HepG2 (cell line): Measurements from ENCODE around the gene B4GALT5. TPM values are rescaled to one million over a fixed set of nuclear protein-coding genes. Genes with fewer than 3 reads are reported as not detected.

Source experiments
- ATAC-seq: fragments of 200-7000 bp; cut with Tn5 transposase; 3 replicates; pipeline ENCODE4 v1.9.1; 2020; ENCODE audit warnings: mild to moderate bottlenecking, moderate library complexity
- BruUV-seq: library from RNA; stranded (reverse); fragments of 400-500 nt; replicated peaks from 2 replicates; lab custom pipeline; 2021; lab: Mats Ljungman, UMichigan
- CTCF ChIA-PET: fragments of 300-600 bp; formaldehyde crosslinking; extraction: SDS; loops from one replicate; lab custom pipeline; 2021; ENCODE audit warnings: low total read pairs, inconsistent platforms, low intra/inter-chr PET ratio; lab: Yijun Ruan, JAX
- POLR2A ChIA-PET: fragments of 350-600 bp; sonication (Branson Sonifier 250); formaldehyde crosslinking; loops from one replicate; lab custom pipeline; 2020; ENCODE audit warnings: antibody characterized with exemption, inconsistent platforms; lab: Yijun Ruan, JAX
- DNase-seq: peaks from one replicate; pipeline ENCODE4 v3.0.0-alpha.2; 2015; ENCODE audit warnings: low spot score
- FAIRE-seq: peaks from 3 replicates; lab custom pipeline; 2011; peaks lifted over from hg19 to GRCh38; lab: Jason Lieb, UNC
- H2AFZ ChIP-seq: one replicate; pipeline ENCODE4 v1.6.1; 2011; ENCODE audit warnings: low read length, inconsistent platforms
- H3K27ac ChIP-seq: fragments of 300-600 bp; 3 replicates; pipeline ENCODE4 v1.8.0; 2011; ENCODE audit warnings: mixed run types, mild to moderate bottlenecking, mixed read lengths, low read length, inconsistent platforms; ENCODE audit not compliant: insufficient read depth; ENCODE audit errors: extremely low read length
- H3K27me3 ChIP-seq, 2 experiments: fragments of 200-600 bp in 1 of 2; 2 replicates in 1 of 2; 3 replicates in 1 of 2; pipeline versions ENCODE4 v1.6.0 to v1.8.0; 2011; ENCODE audit warnings: low read length in 2 of 2, mild to moderate bottlenecking in 2 of 2, moderate library complexity in 2 of 2, inconsistent platforms in 1 of 2; ENCODE audit not compliant: insufficient read depth in 2 of 2, control insufficient read depth in 1 of 2
- H3K36me3 ChIP-seq, 2 experiments: fragments of 200-600 bp in 1 of 2; replicated peaks in 1 of 2; 2 replicates in 1 of 2; 3 replicates in 1 of 2; pipeline versions ENCODE4 v1.5.1 to v1.8.0; 2011; ENCODE audit warnings: low read length in 2 of 2, inconsistent platforms in 1 of 2; ENCODE audit not compliant: insufficient read depth in 2 of 2, control insufficient read depth in 1 of 2
- H3K4me1 ChIP-seq: 2 replicates; pipeline ENCODE4 v1.5.1; 2012; ENCODE audit warnings: low read length, inconsistent platforms; ENCODE audit not compliant: insufficient read depth
- H3K4me2 ChIP-seq: 2 replicates; pipeline ENCODE4 v1.6.0; 2011; ENCODE audit warnings: low read depth, low read length, inconsistent platforms
- H3K4me3 ChIP-seq, 3 experiments: fragments of 200-600 bp in 1 of 3; sonication (generic), shearing (Covaris generic) in 1 of 3; replicated peaks in 1 of 3; 2 replicates each; pipeline ENCODE4 v1.5.1; 2011 to 2016; ENCODE audit warnings: low read length in 3 of 3, inconsistent platforms in 2 of 3, low read depth in 2 of 3, mild to moderate bottlenecking in 2 of 3, control low read depth in 1 of 3, mixed read lengths in 1 of 3; ENCODE audit not compliant: insufficient read depth in 1 of 3
- H3K79me2 ChIP-seq: one replicate; pipeline ENCODE4 v1.6.1; 2011; ENCODE audit warnings: low read length, inconsistent platforms; ENCODE audit not compliant: insufficient read depth
- H3K9ac ChIP-seq: 2 replicates; pipeline ENCODE4 v1.6.0; 2011; ENCODE audit warnings: mild to moderate bottlenecking, low read depth, low read length, inconsistent platforms; ENCODE audit not compliant: insufficient read depth
- H3K9me3 ChIP-seq: 2 replicates; pipeline ENCODE4 v1.5.1; 2012; ENCODE audit warnings: mild to moderate bottlenecking, low read length
- H4K20me1 ChIP-seq: 2 replicates; pipeline ENCODE4 v1.6.0; 2011; ENCODE audit warnings: inconsistent platforms, mild to moderate bottlenecking, low read length, moderate library complexity; ENCODE audit not compliant: insufficient read depth
- ARNT ChIP-seq: fragments of 450-650 bp; IDR thresholded peaks from 2 replicates; pipeline ENCODE4 v1.6.1; 2017
- CREB1 ChIP-seq, 2 experiments: fragments of 450-650 bp in 1 of 2; IDR thresholded peaks; 2 replicates each; pipeline ENCODE4 v1.6.1; 2016 to 2017; ENCODE audit warnings: control low read depth in 1 of 2, mild to moderate bottlenecking in 1 of 2, missing compliant biosample characterization in 1 of 2, missing genetic modification characterization in 1 of 2
- DMAP1 ChIP-seq: IDR thresholded peaks from 2 replicates; pipeline ENCODE4 v1.6.1; 2016
- JUN ChIP-seq: sonication (generic); formaldehyde crosslinking; IDR thresholded peaks from 2 replicates; pipeline ENCODE4 v1.4.0; 2020; ENCODE audit warnings: mild to moderate bottlenecking, missing genetic modification reagents
- NFATC3 ChIP-seq: sonication (generic); formaldehyde crosslinking; IDR thresholded peaks from 2 replicates; pipeline ENCODE4 v1.5.1; 2020; ENCODE audit warnings: mild to moderate bottlenecking, missing genetic modification reagents
- NFE2L2 ChIP-seq: fragments of 150-350 bp; IDR thresholded peaks from 2 replicates; pipeline ENCODE4 v1.6.1; 2014; ENCODE audit warnings: low read length
- POLR2AphosphoS5 ChIP-seq: IDR thresholded peaks from 2 replicates; pipeline ENCODE4 v1.6.1; 2012; ENCODE audit warnings: low read depth, low read length
- SCMH1 ChIP-seq: sonication (generic); formaldehyde crosslinking; IDR thresholded peaks from 2 replicates; pipeline ENCODE4 v1.9.0; 2021; ENCODE audit warnings: missing genetic modification reagents, mild to moderate bottlenecking, borderline replicate concordance
- SP5 ChIP-seq: IDR thresholded peaks from 2 replicates; pipeline ENCODE4 v1.6.1; 2016; ENCODE audit warnings: low read depth, borderline replicate concordance
- SRF ChIP-seq: IDR thresholded peaks from 2 replicates; pipeline ENCODE4 v1.6.1; 2011; ENCODE audit warnings: mild to moderate bottlenecking, low read depth, low read length, moderate library complexity
- THAP11 ChIP-seq: IDR thresholded peaks from 2 replicates; pipeline ENCODE4 v1.6.1; 2016; ENCODE audit warnings: missing biosample characterization, missing genetic modification reagents
- ZNF121 ChIP-seq: sonication (generic); formaldehyde crosslinking; IDR thresholded peaks from 2 replicates; pipeline ENCODE4 v1.5.0; 2020; ENCODE audit warnings: mild to moderate bottlenecking, missing genetic modification reagents
- ZNF235 ChIP-seq: sonication (generic); formaldehyde crosslinking; IDR thresholded peaks from 2 replicates; pipeline ENCODE4 v1.8.1; 2023; ENCODE audit warnings: mild to moderate bottlenecking, missing genetic modification reagents, borderline replicate concordance
- ZNF569 ChIP-seq: sonication (generic); formaldehyde crosslinking; IDR thresholded peaks from 2 replicates; pipeline ENCODE4 v1.5.0; 2020; ENCODE audit warnings: mild to moderate bottlenecking, missing genetic modification reagents, moderate library complexity, borderline replicate concordance
- WGBS: methylation state at CpG from one replicate; pipeline ENCODE4 v1.1.6; 2017; ENCODE audit warnings: low lambda C conversion rate; 5-methylcytosine and 5-hydroxymethylcytosine counted together
- in situ Hi-C: cut with HindIII; loops from 2 replicates; pipeline ENCODE4 v1.10.0; 2017; ENCODE audit warnings: low pct_unique_long_range_greater_than_20kb; ENCODE audit not compliant: extremely low pct_ligation_motif_present
- intact Hi-C: fragments of 100-400 bp; cut with micrococcal nuclease; formaldehyde crosslinking; loops from one replicate; pipeline ENCODE4 v1.10.0; 2022; ENCODE audit not compliant: unreplicated experiment
- polyA plus RNA-seq, 8 experiments: library from polyadenylated mRNA; depleted of rRNA in 3 of 8; stranded (reverse) in 7 of 8; unstranded in 1 of 8; fragments of >200 nt; fragmentation: Illumina TruSeq in 4 of 8; extraction: Trizol in 4 of 8; gene quantifications; 2 replicates each; pipeline versions ENCODE4 v1.2.1 to v1.2.3, GENCODE V29; 2011 to 2016; ENCODE audit warnings: low read depth in 4 of 8, missing spikeins in 1 of 8, mixed read lengths in 1 of 8; ENCODE audit not compliant: insufficient read depth in 1 of 8
- total RNA-seq, 5 experiments: library from RNA; depleted of rRNA; stranded (reverse); fragments of >200 nt; fragmentation: Illumina TruSeq; extraction: Trizol; gene quantifications; 2 replicates each; pipeline ENCODE4 v1.2.3, GENCODE V29; 2016; ENCODE audit warnings: low read depth in 1 of 5
- TF ChIP-seq, protein P1 (sequence below): sonication (generic); formaldehyde crosslinking; IDR thresholded peaks from 2 replicates; pipeline ENCODE4; 2020; ENCODE audit warnings: missing genetic modification reagents, mild to moderate bottlenecking, borderline replicate concordance
- TF ChIP-seq, protein P2 (sequence below): IDR thresholded peaks from 2 replicates; pipeline ENCODE4 v1.6.1; 2016; ENCODE audit warnings: missing biosample characterization, missing genetic modification reagents, low read depth
- TF ChIP-seq, protein P3 (sequence below): sonication (generic); formaldehyde crosslinking; conservative IDR thresholded peaks from 2 replicates; pipeline ENCODE4 v1.4.0; 2020; ENCODE audit warnings: missing genetic modification reagents
- TF ChIP-seq, protein P4 (sequence below): sonication (generic); formaldehyde crosslinking; IDR thresholded peaks from 2 replicates; pipeline ENCODE4 v1.4.0; 2020; ENCODE audit warnings: mild to moderate bottlenecking, low read depth, missing genetic modification reagents

B4GALT5 gene
- total and polyA plus RNA-seq, 2 of the 13 experiments (the other 11 are each of a cell fraction or from before 2014, with no cell fraction given) = 27.3 to 30.9 TPM

DNA sequence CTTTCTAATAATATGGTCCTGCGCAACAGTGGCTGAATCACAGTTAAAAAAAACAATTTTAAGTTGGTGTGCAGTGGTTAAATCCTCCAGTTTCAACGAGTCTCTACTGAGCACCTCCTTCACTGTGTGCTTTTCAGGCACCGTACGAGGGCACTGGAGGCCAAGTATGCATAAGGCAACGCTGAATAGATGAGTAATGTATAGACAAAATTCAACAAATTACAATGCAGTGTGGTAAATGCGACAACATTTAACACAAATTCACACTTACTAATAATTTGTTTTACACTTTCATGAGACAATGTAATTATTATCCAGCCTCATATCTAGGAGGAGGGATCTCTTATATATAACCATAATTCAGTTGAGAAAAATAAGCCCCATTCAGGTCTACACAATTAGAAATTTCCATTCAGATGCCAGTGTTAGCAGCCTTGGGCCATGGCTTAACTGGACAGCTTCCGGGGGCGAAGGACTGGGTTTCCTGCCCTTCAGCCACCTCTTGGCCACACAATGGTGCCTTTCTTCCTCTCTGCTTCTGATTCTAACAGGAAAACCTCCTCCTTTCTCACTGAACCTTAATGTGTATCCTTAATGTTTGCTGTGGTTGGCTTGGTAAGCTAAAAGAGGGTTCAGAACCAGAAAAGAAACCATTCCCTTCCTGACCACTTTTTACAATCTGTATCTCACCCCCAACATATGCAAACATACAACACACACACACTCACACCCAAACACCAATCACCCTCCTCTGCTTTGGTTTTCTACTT lies 51.9 kb downstream of the B4GALT5 start:
- no TSS peak for BruUV-seq
- Histone ChIP-seq H3K9me3 (no peaks in the 10 kb centered on the region), H2AFZ (no peak overlapping the region), H3K27ac (peak overlapping the region; percentile 54), H3K79me2 (peaks cover 95% of the 10 kb centered on the region), H4K20me1 (peaks cover 3% of the 10 kb centered on the region; the same call in 1 of the 2 replicates), H3K36me3 (peaks cover 0 to 2% of the 10 kb centered on the region in 2 experiments; a peak in 1 of 5 replicates), H3K27me3 (no peaks in the 10 kb centered on the region), H3K4me2 (peak overlapping the region; percentile 30), H3K4me3 (peak overlapping the region in 1 of 3 experiments; percentile 1; a peak in 1 of 6 replicates), H3K9ac (no peak overlapping the region), H3K4me1 (peaks cover 65% of the 10 kb centered on the region)
- 79% methylated on average over 8 of the region's 8 CpGs for WGBS
- in situ Hi-C loops = no loop called here
- POLR2A ChIA-PET = interaction anchor here (0.9 to 1.0 kb wide), 2 partner anchors 19 to 29 kb away, joined by 3 to 4 read pairs; no protein-coding TSS in a partner anchor
- DNase-seq (peak; percentile 82), FAIRE-seq (peak; percentile 86), ATAC-seq (peak; percentile 89)
- intact Hi-C loops = loop anchor here (2.0 to 5.0 kb wide), 2 partner anchors 43 to 51 kb away; partner anchors contain the start of gene B4GALT5
- CTCF ChIA-PET = no interaction called here
- TF ChIP-seq CREB1 (IDR thresholded peaks at IDR 0.05) (no peak), CREB1 (CRISPR knock-in tag; IDR thresholded peaks at IDR 0.05) (no peak), ZNF569 (CRISPR knock-in tag) (no peak), POLR2AphosphoS5 (no peak), ZNF235 (CRISPR knock-in tag) (no peak), SCMH1 (CRISPR knock-in tag) (no peak), JUN (CRISPR knock-in tag) (no peak), DMAP1 (CRISPR knock-in tag) (no peak), NFATC3 (no peak), THAP11 (CRISPR knock-in tag) (peak; percentile 43; the same call in 1 of the 2 replicates), NFE2L2 (no peak), ARNT (no peak), ZNF121 (CRISPR knock-in tag) (no peak), SRF (no peak), SP5 (CRISPR knock-in tag) (no peak)
- TF ChIP-seq, protein P1, sequence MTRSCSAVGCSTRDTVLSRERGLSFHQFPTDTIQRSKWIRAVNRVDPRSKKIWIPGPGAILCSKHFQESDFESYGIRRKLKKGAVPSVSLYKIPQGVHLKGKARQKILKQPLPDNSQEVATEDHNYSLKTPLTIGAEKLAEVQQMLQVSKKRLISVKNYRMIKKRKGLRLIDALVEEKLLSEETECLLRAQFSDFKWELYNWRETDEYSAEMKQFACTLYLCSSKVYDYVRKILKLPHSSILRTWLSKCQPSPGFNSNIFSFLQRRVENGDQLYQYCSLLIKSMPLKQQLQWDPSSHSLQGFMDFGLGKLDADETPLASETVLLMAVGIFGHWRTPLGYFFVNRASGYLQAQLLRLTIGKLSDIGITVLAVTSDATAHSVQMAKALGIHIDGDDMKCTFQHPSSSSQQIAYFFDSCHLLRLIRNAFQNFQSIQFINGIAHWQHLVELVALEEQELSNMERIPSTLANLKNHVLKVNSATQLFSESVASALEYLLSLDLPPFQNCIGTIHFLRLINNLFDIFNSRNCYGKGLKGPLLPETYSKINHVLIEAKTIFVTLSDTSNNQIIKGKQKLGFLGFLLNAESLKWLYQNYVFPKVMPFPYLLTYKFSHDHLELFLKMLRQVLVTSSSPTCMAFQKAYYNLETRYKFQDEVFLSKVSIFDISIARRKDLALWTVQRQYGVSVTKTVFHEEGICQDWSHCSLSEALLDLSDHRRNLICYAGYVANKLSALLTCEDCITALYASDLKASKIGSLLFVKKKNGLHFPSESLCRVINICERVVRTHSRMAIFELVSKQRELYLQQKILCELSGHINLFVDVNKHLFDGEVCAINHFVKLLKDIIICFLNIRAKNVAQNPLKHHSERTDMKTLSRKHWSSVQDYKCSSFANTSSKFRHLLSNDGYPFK (CRISPR knock-in tag) = no peak
- TF ChIP-seq, protein P2, sequence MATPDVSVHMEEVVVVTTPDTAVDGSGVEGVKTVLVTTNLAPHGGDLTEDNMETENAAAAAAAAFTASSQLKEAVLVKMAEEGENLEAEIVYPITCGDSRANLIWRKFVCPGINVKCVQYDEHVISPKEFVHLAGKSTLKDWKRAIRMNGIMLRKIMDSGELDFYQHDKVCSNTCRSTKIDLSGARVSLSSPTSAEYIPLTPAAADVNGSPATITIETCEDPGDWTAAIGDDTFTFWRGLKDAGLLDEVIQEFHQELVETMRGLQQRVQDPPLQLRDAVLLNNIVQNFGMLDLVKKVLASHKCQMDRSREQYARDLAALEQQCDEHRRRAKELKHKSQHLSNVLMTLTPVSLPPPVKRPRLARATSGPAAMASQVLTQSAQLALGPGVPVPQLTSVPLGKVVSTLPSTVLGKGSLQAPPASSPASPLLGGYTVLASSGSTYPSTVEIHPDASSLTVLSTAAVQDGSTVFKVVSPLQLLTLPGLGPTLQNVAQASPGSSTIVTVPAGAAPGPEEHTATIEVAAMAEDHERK (CRISPR knock-in tag) = no peak
- TF ChIP-seq, protein P3, sequence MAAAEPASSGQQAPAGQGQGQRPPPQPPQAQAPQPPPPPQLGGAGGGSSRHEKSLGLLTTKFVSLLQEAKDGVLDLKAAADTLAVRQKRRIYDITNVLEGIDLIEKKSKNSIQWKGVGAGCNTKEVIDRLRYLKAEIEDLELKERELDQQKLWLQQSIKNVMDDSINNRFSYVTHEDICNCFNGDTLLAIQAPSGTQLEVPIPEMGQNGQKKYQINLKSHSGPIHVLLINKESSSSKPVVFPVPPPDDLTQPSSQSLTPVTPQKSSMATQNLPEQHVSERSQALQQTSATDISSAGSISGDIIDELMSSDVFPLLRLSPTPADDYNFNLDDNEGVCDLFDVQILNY (CRISPR knock-in tag) = no peak
- TF ChIP-seq, protein P4, sequence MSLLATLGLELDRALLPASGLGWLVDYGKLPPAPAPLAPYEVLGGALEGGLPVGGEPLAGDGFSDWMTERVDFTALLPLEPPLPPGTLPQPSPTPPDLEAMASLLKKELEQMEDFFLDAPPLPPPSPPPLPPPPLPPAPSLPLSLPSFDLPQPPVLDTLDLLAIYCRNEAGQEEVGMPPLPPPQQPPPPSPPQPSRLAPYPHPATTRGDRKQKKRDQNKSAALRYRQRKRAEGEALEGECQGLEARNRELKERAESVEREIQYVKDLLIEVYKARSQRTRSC = no peak
